A673 (cell line): ENCODE results near the gene RTCA. TPM values are rescaled to one million over a fixed set of nuclear protein-coding genes. Genes with fewer than 3 reads are reported as not detected.

Experiments used
- BruUV-seq: library from RNA; stranded (reverse); fragments of 400-500 nt; replicated peaks from 2 replicates; lab custom pipeline; 2021; lab: Mats Ljungman, UMichigan
- CTCF ChIA-PET: fragments of 300-600 bp; sonication (Branson Sonifier 250); formaldehyde crosslinking; loops from one replicate; lab custom pipeline; 2022; ENCODE audit warnings: antibody characterized with exemption; lab: Charles Lee
- POLR2A ChIA-PET: fragments of 300-600 bp; sonication (Branson Sonifier 250); formaldehyde crosslinking; loops from one replicate; lab custom pipeline; 2022; ENCODE audit warnings: antibody characterized with exemption; ENCODE audit not compliant: low non-redundant PET; lab: Charles Lee
- DNase-seq: peaks from one replicate; pipeline ENCODE4 v3.0.0-alpha.2; 2015; ENCODE audit warnings: low spot score
- H3K27ac ChIP-seq: fragments of 200-600 bp; sonication (generic); 2 replicates; pipeline ENCODE4 v1.5.1; 2016; ENCODE audit warnings: mixed run types, low read depth, mild to moderate bottlenecking, mixed read lengths, antibody characterized with exemption, low read length; ENCODE audit not compliant: poor library complexity, severe bottlenecking
- H3K27me3 ChIP-seq: fragments of 200-600 bp; sonication (generic); replicated peaks from 2 replicates; pipeline ENCODE4 v1.6.1; 2017; ENCODE audit warnings: mixed run types, low read depth, mild to moderate bottlenecking, mixed read lengths, antibody characterized with exemption, low read length; ENCODE audit not compliant: insufficient read depth, poor library complexity
- H3K36me3 ChIP-seq: fragments of 200-600 bp; sonication (generic); 2 replicates; pipeline ENCODE4 v1.6.1; 2016; ENCODE audit warnings: mixed run types, mild to moderate bottlenecking, mixed read lengths, antibody characterized with exemption, low read length; ENCODE audit not compliant: insufficient read depth, poor library complexity, severe bottlenecking
- H3K4me1 ChIP-seq: fragments of 200-600 bp; sonication (generic); 2 replicates; pipeline ENCODE4 v1.6.1; 2017; ENCODE audit warnings: mixed run types, mild to moderate bottlenecking, mixed read lengths, antibody characterized with exemption, low read length; ENCODE audit not compliant: insufficient read depth, poor library complexity, severe bottlenecking
- H3K4me3 ChIP-seq: fragments of 200-600 bp; sonication (generic); 2 replicates; pipeline ENCODE4 v1.5.1; 2016; ENCODE audit warnings: low read depth, mixed run types, mild to moderate bottlenecking, mixed read lengths, low read length; ENCODE audit not compliant: poor library complexity, severe bottlenecking
- H3K9me3 ChIP-seq: fragments of 200-600 bp; sonication (generic); 2 replicates; pipeline ENCODE4 v1.6.1; 2016; ENCODE audit warnings: mixed run types, low read depth, mild to moderate bottlenecking, mixed read lengths, antibody characterized with exemption, low read length; ENCODE audit not compliant: poor library complexity, severe bottlenecking
- EZH2 ChIP-seq: fragments of 200-600 bp; sonication (generic); IDR thresholded peaks from 2 replicates; pipeline ENCODE4 v1.6.1; 2017; ENCODE audit warnings: borderline replicate concordance, low read depth, mild to moderate bottlenecking, mixed read lengths, antibody characterized with exemption, low read length; ENCODE audit not compliant: poor library complexity, severe bottlenecking
- intact Hi-C: fragments of 100-400 bp; cut with micrococcal nuclease; formaldehyde crosslinking; loops from one replicate; pipeline ENCODE4 v1.10.0; 2022; ENCODE audit not compliant: unreplicated experiment
- total RNA-seq: library from RNA; stranded (reverse); gene quantifications from 2 replicates; pipeline ENCODE4 v1.2.3, GENCODE V29; 2021
- TF ChIP-seq, protein P1 (sequence below): fragments of 300-800, 200-600 bp; sonication (generic); conservative IDR thresholded peaks from 2 replicates; pipeline ENCODE4 v1.5.1; 2017; ENCODE audit warnings: low read depth, mild to moderate bottlenecking, antibody characterized with exemption, low read length, moderate library complexity, mixed read lengths

The RTCA gene
- total RNA-seq, 1 experiment from 2014 or later, result 57.7 TPM

GRCh38 chr1:100279358-100279923 is 13.4 kb downstream of the RTCA start:
- BruUV-seq, result no TSS peak
- Histone ChIP-seq H3K4me1 (peaks cover 10% of the 10 kb centered on the region), H3K27me3 (no peaks in the 10 kb centered on the region), H3K9me3 (no peaks in the 10 kb centered on the region), H3K36me3 (peaks cover 75% of the 10 kb centered on the region), H3K27ac (no peak overlapping the region), H3K4me3 (no peak overlapping the region)
- CTCF ChIA-PET, result no interaction called here
- TF ChIP-seq EZH2, result no peak
- TF ChIP-seq, protein P1, sequence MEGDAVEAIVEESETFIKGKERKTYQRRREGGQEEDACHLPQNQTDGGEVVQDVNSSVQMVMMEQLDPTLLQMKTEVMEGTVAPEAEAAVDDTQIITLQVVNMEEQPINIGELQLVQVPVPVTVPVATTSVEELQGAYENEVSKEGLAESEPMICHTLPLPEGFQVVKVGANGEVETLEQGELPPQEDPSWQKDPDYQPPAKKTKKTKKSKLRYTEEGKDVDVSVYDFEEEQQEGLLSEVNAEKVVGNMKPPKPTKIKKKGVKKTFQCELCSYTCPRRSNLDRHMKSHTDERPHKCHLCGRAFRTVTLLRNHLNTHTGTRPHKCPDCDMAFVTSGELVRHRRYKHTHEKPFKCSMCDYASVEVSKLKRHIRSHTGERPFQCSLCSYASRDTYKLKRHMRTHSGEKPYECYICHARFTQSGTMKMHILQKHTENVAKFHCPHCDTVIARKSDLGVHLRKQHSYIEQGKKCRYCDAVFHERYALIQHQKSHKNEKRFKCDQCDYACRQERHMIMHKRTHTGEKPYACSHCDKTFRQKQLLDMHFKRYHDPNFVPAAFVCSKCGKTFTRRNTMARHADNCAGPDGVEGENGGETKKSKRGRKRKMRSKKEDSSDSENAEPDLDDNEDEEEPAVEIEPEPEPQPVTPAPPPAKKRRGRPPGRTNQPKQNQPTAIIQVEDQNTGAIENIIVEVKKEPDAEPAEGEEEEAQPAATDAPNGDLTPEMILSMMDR, result no peak
- POLR2A ChIA-PET, result no interaction called here
- DNase-seq, result no peak
- intact Hi-C loops, result no loop called here

GRCh38 chr1:100279954-100280682 is 14.1 kb downstream of the RTCA start:
- H3K27ac ChIP-seq, result peak overlapping the region; percentile 12
- POLR2A ChIA-PET, result no interaction called here
- CTCF ChIA-PET, result no interaction called here
- intact Hi-C loops, result loop anchor here (10.0 kb wide), 1 partner anchor 175 kb away; no protein-coding TSS in a partner anchor
- H3K9me3 ChIP-seq, result no peaks in the 10 kb centered on the region
- no peak overlapping the region for H3K4me3 ChIP-seq
- peaks cover 10% of the 10 kb centered on the region for H3K4me1 ChIP-seq
- DNase-seq, result no peak
- TF ChIP-seq, protein P1, result no peak
- no peak for TF ChIP-seq EZH2
- no peaks in the 10 kb centered on the region for H3K27me3 ChIP-seq
- H3K36me3 ChIP-seq, result peaks cover 75% of the 10 kb centered on the region
- BruUV-seq, result no TSS peak

GRCh38 chr1:100284591-100284990 is 18.6 kb downstream of the RTCA start:
- H3K9me3 ChIP-seq, result no peaks in the 10 kb centered on the region
- TF ChIP-seq, protein P1, result no peak
- TF ChIP-seq EZH2, result no peak
- H3K27me3 ChIP-seq, result no peaks in the 10 kb centered on the region
- no peak for DNase-seq
- H3K27ac ChIP-seq, result no peak overlapping the region
- no peak overlapping the region for H3K4me3 ChIP-seq
- H3K4me1 ChIP-seq, result peaks cover 10% of the 10 kb centered on the region
- ChIA-PET POLR2A (no interaction called here), CTCF (interaction anchor here (0.6 kb wide), 1 partner anchor 175 kb away, joined by 5 read pairs; no protein-coding TSS in a partner anchor)
- no TSS peak for BruUV-seq
- peaks cover 75% of the 10 kb centered on the region for H3K36me3 ChIP-seq
- intact Hi-C loops, result loop anchor here (10.0 kb wide), 1 partner anchor 170 kb away; no protein-coding TSS in a partner anchor
